AG20443 (cell line): ENCODE data around the gene DNAL4.

Source experiments
- DNase-seq: peaks from one replicate; pipeline ENCODE4 v3.0.0; 2012; ENCODE audit warnings: low spot score, mixed read lengths

DNAL4 gene

GRCh38 chr22:38784035-38784434 lies 9.9 kb downstream of the DNAL4 start:
- DNase-seq, result no peak

- DNase-seq, result no peak
These were observed 10.8 kb downstream of the DNAL4 start for GRCh38 chr22:38783095-38783615.

GRCh38 chr22:38782402-38783094 lies 11.4 kb downstream of the DNAL4 start:
- no peak for DNase-seq

- DNase-seq, result no peak
These were observed 12.9 kb downstream of the DNAL4 start for GRCh38 chr22:38781033-38781432.

GRCh38 chr22:38777087-38777671 lies 16.8 kb downstream of the DNAL4 start:
- no peak for DNase-seq

- DNase-seq, result no peak
These were observed 17.9 kb downstream of the DNAL4 start for GRCh38 chr22:38776086-38776485.

- no peak for DNase-seq
These were observed 18.3 kb downstream of the DNAL4 start for GRCh38 chr22:38775656-38776055.

- DNase-seq, result no peak
These were observed 19.3 kb downstream of the DNAL4 start for GRCh38 chr22:38774496-38775166.

GRCh38 chr22:38773363-38773946 lies 20.5 kb downstream of the DNAL4 start:
- no peak for DNase-seq

- DNase-seq, result no peak
These were observed 21.4 kb downstream of the DNAL4 start for GRCh38 chr22:38772623-38772873.

- DNase-seq, result no peak
These were observed 23.5 kb downstream of the DNAL4 start for GRCh38 chr22:38770257-38770949.

- DNase-seq, result no peak
These were observed 25.9 kb downstream of the DNAL4 start for GRCh38 chr22:38768036-38768435.

- no peak for DNase-seq
These were observed 26.6 kb downstream of the DNAL4 start for GRCh38 chr22:38767313-38767712.

GRCh38 chr22:38766076-38766777 lies 27.7 kb downstream of the DNAL4 start:
- peak; percentile 73 for DNase-seq

- DNase-seq, result no peak
These were observed 31.4 kb downstream of the DNAL4 start for GRCh38 chr22:38762551-38762983.

- DNase-seq, result no peak
These were observed 32.5 kb downstream of the DNAL4 start for GRCh38 chr22:38761202-38762162.

- DNase-seq, result no peak
These were observed 33.3 kb downstream of the DNAL4 start for GRCh38 chr22:38760477-38761201.

- DNase-seq, result no peak
These were observed 34.9 kb downstream of the DNAL4 start for GRCh38 chr22:38759005-38759404.

- no peak for DNase-seq
These were observed 35.5 kb downstream of the DNAL4 start for GRCh38 chr22:38758276-38758945.

GRCh38 chr22:38757464-38757757 lies 36.5 kb downstream of the DNAL4 start:
- DNase-seq, result no peak
